Testis (tissue), 3 donors: ENCODE measurements around the gene CCDC106. TPM values are rescaled to one million over a fixed set of nuclear protein-coding genes. Genes with fewer than 3 reads are reported as not detected.
A peak's percentile ranks its signal among the peaks of the same experiment; 100 is the strongest.

Experiments used
- DNase-seq: peaks from one replicate; pipeline ENCODE4 v3.0.0-alpha.2; 2019
- H3K27ac ChIP-seq, 2 donors: fragments of 200-600 bp; sonication (generic); one replicate each; pipeline ENCODE4 v1.5.1; 2019
- H3K27me3 ChIP-seq: fragments of 200-600 bp; sonication (generic); one replicate; pipeline ENCODE4 v1.5.1; 2019
- H3K36me3 ChIP-seq: fragments of 200-600 bp; sonication (generic); one replicate; pipeline ENCODE4 v1.5.1; 2017; ENCODE audit warnings: low read depth; ENCODE audit errors: missing control alignments
- H3K4me1 ChIP-seq: fragments of 200-600 bp; sonication (generic); one replicate; pipeline ENCODE4 v1.5.1; 2019
- H3K4me3 ChIP-seq, 2 donors: fragments of 200-600 bp; sonication (generic); one replicate each; pipeline ENCODE4 v1.5.1; 2017 to 2019
- H3K9me3 ChIP-seq: fragments of 200-600 bp; sonication (generic); one replicate; pipeline ENCODE4 v1.5.1; 2017
- POLR2A ChIP-seq: fragments of 450-650 bp; IDR thresholded peaks from one replicate; pipeline ENCODE4 v1.6.1; 2017; ENCODE audit warnings: antibody characterized with exemption, mild to moderate bottlenecking, moderate library complexity
- WGBS, 2 donors: methylation state at CpG; one replicate each; pipeline ENCODE4 v1.1.5; 2018; 5-methylcytosine and 5-hydroxymethylcytosine counted together
- intact Hi-C: fragments of 100-400 bp; cut with DNase I; formaldehyde crosslinking; loops from one replicate; pipeline ENCODE4 v1.15.1; 2023; ENCODE audit warnings: low total_unique reads
- polyA plus RNA-seq: library from polyadenylated mRNA; stranded (reverse); fragments of 350-450 nt; fragmentation: Illumina TruSeq; extraction: RNeasy Lipid Tissue Mini Kit (QIAGEN cat#74804); gene quantifications from one replicate; pipeline ENCODE4 v1.2.3, GENCODE V29; 2014; ENCODE audit warnings: low read depth, low replicate concordance; ENCODE audit not compliant: insufficient read depth
- total RNA-seq, 2 donors: library from RNA; depleted of rRNA; stranded (reverse); fragments of >200 nt; gene quantifications; one replicate each; pipeline ENCODE4 v1.2.3, GENCODE V29; 2016
- TF ChIP-seq, protein P1 (sequence below), 3 experiments: fragments of 450-650 bp in 2 of 3; fragments of 200-600 bp in 1 of 3; sonication (generic) in 1 of 3; IDR thresholded peaks; one replicate each; pipeline ENCODE4 v1.5.1; 2016 to 2019; ENCODE audit warnings: antibody characterized with exemption in 3 of 3, mild to moderate bottlenecking in 2 of 3, moderate library complexity in 1 of 3

CCDC106 gene
- total and polyA plus RNA-seq, 3 donors from 2014 or later, result 34.5 to 84.9 (median 57.0) TPM

DNA sequence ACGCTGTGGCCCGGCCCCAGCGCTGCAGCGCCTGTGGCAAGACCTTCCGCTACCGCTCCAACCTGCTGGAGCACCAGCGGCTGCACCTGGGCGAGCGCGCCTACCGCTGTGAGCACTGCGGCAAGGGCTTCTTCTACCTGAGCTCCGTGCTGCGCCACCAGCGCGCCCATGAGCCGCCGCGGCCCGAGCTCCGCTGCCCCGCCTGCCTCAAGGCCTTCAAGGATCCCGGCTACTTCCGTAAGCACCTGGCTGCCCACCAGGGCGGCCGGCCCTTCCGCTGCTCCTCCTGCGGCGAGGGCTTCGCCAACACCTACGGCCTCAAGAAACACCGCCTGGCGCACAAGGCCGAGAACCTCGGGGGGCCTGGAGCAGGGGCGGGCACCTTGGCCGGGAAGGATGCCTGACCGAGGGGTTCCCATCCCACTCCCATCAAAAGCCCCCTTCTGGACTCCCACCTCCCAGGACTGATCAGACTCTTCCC lies 31.6 kb upstream of the CCDC106 start:
- TF ChIP-seq, protein P1, sequence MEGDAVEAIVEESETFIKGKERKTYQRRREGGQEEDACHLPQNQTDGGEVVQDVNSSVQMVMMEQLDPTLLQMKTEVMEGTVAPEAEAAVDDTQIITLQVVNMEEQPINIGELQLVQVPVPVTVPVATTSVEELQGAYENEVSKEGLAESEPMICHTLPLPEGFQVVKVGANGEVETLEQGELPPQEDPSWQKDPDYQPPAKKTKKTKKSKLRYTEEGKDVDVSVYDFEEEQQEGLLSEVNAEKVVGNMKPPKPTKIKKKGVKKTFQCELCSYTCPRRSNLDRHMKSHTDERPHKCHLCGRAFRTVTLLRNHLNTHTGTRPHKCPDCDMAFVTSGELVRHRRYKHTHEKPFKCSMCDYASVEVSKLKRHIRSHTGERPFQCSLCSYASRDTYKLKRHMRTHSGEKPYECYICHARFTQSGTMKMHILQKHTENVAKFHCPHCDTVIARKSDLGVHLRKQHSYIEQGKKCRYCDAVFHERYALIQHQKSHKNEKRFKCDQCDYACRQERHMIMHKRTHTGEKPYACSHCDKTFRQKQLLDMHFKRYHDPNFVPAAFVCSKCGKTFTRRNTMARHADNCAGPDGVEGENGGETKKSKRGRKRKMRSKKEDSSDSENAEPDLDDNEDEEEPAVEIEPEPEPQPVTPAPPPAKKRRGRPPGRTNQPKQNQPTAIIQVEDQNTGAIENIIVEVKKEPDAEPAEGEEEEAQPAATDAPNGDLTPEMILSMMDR (IDR thresholded peaks at IDR 0.05), result no peak
- no peak for TF ChIP-seq POLR2A
- H3K36me3 ChIP-seq, result no peaks in the 10 kb centered on the region
- no peak overlapping the region for H3K27ac ChIP-seq
- H3K9me3 ChIP-seq, result no peaks in the 10 kb centered on the region
- DNase-seq, result no peak
- intact Hi-C loops, result no loop called here
- peak overlapping the region in 1 of 2 donors; percentile 29 for H3K4me3 ChIP-seq
- peaks cover 6% of the 10 kb centered on the region for H3K4me1 ChIP-seq
- H3K27me3 ChIP-seq, result no peaks in the 10 kb centered on the region
- 75 to 90% methylated on average over 19 to 35 of the region's 38 CpGs for WGBS, 2 donors

DNA sequence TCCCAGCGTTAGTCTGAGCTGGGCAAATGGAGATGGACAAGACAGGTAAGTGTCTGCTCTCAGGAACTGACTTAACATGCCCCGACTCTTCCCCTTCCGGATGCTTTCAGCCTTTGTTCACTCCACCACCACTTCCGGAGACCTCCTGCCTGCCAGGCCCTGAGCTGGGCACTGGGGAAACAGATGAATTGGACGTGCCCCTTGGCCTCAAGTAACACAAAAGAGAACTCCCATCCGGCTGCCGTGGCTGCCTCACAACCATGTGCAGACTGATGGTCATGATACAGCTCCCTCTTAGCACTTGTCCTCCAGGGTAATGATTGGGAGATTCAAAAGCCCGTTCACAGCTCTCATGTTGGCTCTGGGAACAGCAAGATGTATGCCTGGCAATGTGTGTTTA lies 30.6 kb upstream of the CCDC106 start:
- no peaks in the 10 kb centered on the region for H3K27me3 ChIP-seq
- intact Hi-C loops, result no loop called here
- no peaks in the 10 kb centered on the region for H3K36me3 ChIP-seq
- H3K4me1 ChIP-seq, result peaks cover 2% of the 10 kb centered on the region
- WGBS, 2 donors, result 79 to 80% methylated on average over 6 to 8 of the region's 8 CpGs
- no peak overlapping the region for H3K4me3 ChIP-seq
- no peak overlapping the region for H3K27ac ChIP-seq
- no peak for DNase-seq
- H3K9me3 ChIP-seq, result no peaks in the 10 kb centered on the region
- no peak for TF ChIP-seq POLR2A
- TF ChIP-seq, protein P1 (IDR thresholded peaks at IDR 0.05), result no peak

DNA sequence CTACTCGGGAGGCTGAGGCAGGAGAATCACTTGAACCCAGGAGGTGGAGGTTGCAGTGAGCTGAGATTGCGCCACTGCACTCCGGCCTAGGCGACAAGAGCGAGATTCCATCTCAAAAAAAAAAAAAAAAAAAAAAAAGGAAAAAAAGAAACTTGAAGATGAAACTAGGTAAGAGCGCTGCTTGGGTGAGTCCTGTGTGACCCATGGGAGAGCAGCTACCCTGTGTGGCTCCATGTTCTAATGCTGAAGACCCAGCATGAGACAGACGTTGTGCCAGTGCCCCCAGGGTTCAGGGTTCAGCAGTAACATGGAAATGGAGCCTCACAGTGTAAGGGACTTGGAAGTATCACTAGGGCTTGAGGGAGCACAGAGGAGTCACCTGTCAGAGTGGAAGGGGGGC lies 29.6 kb upstream of the CCDC106 start:
- Histone ChIP-seq H3K9me3 (no peaks in the 10 kb centered on the region), H3K27me3 (no peaks in the 10 kb centered on the region), H3K36me3 (no peaks in the 10 kb centered on the region), H3K4me1 (peaks cover 12% of the 10 kb centered on the region), H3K27ac (no peak overlapping the region), H3K4me3 (no peak overlapping the region)
- DNase-seq, result no peak
- 86 to 88% methylated on average over 7 of the region's 7 CpGs for WGBS, 2 donors
- TF ChIP-seq POLR2A, result no peak
- TF ChIP-seq, protein P1 (IDR thresholded peaks at IDR 0.05), result no peak
- intact Hi-C loops, result no loop called here

DNA sequence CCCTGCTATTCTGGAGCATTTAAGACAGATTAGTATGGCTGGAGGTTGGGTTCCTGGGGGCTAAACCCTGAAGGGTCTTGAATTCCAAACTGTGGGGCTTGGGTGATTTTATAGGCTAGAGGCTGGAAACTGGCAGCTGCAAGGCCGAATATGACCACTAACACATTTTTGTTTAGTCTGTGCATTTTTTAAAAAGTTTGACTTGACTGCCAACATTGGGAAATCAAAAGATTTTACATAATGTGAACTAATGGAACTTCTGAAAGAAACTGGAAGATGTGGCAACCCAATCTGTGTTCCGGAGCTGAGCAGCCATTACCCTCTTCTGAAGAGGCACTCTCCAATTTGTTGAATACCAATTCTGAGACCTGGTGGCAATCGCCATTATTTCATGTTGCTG lies 28.7 kb upstream of the CCDC106 start:
- 83 to 86% methylated on average over 3 of the region's 3 CpGs for WGBS, 2 donors
- H3K27ac ChIP-seq, result no peak overlapping the region
- H3K9me3 ChIP-seq, result no peaks in the 10 kb centered on the region
- peaks cover 15% of the 10 kb centered on the region for H3K4me1 ChIP-seq
- no peak for DNase-seq
- no peak overlapping the region for H3K4me3 ChIP-seq
- H3K27me3 ChIP-seq, result no peaks in the 10 kb centered on the region
- TF ChIP-seq, protein P1 (IDR thresholded peaks at IDR 0.05), result no peak
- no peak for TF ChIP-seq POLR2A
- H3K36me3 ChIP-seq, result no peaks in the 10 kb centered on the region
- intact Hi-C loops, result no loop called here

DNA sequence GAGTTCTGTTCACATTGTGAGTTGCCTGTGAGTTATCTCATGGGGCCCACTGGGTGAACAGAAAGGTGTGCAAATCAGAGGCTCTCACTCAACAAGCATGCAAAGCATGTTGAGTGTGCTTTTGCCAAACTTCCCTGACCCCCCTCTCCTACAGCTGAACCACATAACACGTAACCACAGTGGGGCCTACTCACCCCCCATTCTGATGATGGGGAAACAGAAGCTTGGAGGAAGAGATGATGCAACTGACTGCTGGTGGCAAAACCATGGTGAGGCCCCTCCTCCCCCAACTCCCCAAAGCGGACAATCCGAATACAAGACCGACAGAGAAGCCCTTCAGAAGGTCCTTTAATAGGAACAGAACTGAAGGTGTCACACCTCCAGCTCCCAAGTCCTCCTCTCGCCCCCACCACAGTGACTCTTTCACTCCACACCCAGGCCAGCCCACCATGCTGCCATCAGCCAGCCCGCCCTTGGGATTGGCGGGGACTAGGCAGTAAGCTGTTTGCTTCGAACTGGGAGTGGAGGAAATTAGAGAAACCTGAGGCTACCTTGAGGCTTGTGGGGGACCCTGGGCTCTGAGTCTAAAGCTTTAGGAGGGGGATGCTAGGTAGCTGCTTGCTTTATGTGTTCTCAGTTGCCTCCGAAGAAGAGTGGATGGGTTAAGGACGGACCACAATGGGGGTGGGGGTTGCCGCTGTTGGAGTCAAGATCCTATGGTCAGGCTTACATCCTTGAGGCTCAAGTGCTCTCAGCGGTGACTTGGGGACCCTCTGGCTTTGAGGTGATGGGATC lies 27.4 kb upstream of the CCDC106 start:
- no peaks in the 10 kb centered on the region for H3K36me3 ChIP-seq
- intact Hi-C loops, result no loop called here
- H3K27me3 ChIP-seq, result no peaks in the 10 kb centered on the region
- H3K9me3 ChIP-seq, result no peaks in the 10 kb centered on the region
- WGBS, 2 donors, result 87 to 88% methylated on average over 11 to 12 of the region's 12 CpGs
- peaks cover 20% of the 10 kb centered on the region for H3K4me1 ChIP-seq
- no peak overlapping the region for H3K27ac ChIP-seq
- no peak for DNase-seq
- no peak overlapping the region for H3K4me3 ChIP-seq
- TF ChIP-seq, protein P1 (IDR thresholded peaks at IDR 0.05), result no peak
